ENCODE results near the gene CRLF1. TPM values are rescaled to one million over a fixed set of nuclear protein-coding genes. Genes with fewer than 3 reads are reported as not detected.

Gene CRLF1
- total and polyA plus RNA-seq, 10 of the 15 experiments (the other 5 are each of a cell fraction or from before 2014, with no cell fraction given) = 0.10 to 1.2 (median 0.49) TPM; not detected in 4

GRCh38 chr19:18593367-18594095 lies 13.1 kb downstream of the CRLF1 start:
- DNase-seq (ENCODE audit: low read depth, low spot score) (no peak), FAIRE-seq (no peak), ATAC-seq (no peak)
- Histone ChIP-seq H4K20me1 (ENCODE audit: control insufficient read depth, insufficient read depth) (no peaks in the 10 kb centered on the region; the same call in 1 of the 2 replicates), H3K4me1 (ENCODE audit: control insufficient read depth, insufficient read depth, low read length) (peaks cover 18% of the 10 kb centered on the region), H2AFZ (ENCODE audit: control insufficient read depth, low read depth, low read length) (no peak overlapping the region), H3K9me3 (replicated peaks; ENCODE audit: control insufficient read depth, insufficient read depth, low read length) (no peaks in the 10 kb centered on the region), H3K9ac (ENCODE audit: control insufficient read depth, insufficient read depth, low read length) (no peak overlapping the region), H3K36me3 (ENCODE audit: control insufficient read depth in 2 of 2, insufficient read depth in 2 of 2, low read length in 1 of 2) (peaks cover 0 to 3% of the 10 kb centered on the region in 2 experiments; a peak in 1 of 4 replicates), H3K4me3 (0 out of 2 replicates have a peak overlapping the region, but pooled peaks have one; percentile 67), H3K4me2 (ENCODE audit: control insufficient read depth, insufficient read depth) (peak overlapping the region; percentile 73), H3K27me3 (replicated peaks in 1 of 2; ENCODE audit: control insufficient read depth in 2 of 2, insufficient read depth in 2 of 2, low read length in 1 of 2) (peaks cover 2% of the 10 kb centered on the region in 2 experiments; a peak in 1 of 4 replicates), H3K79me2 (ENCODE audit: control insufficient read depth, insufficient read depth, low read length) (peaks cover 4% of the 10 kb centered on the region; the same call in 1 of the 2 replicates), H3K27ac (ENCODE audit: control insufficient read depth, insufficient read depth) (no peak overlapping the region)
- intact Hi-C loops (cut with micrococcal nuclease; ENCODE audit: unreplicated experiment) (loop anchor here (2.0 to 5.0 kb wide), 2 partner anchors 83 to 239 kb away; partner anchors contain the start of gene UPF1), in situ Hi-C loops (cut with MboI) (no loop called here)
- BruUV-seq (replicated peaks) = no TSS peak
- no peak for TF ChIP-seq HCFC1 (IDR thresholded peaks at IDR 0.05; ENCODE audit: low read length)
- TF ChIP-seq HDAC6 (IDR thresholded peaks at IDR 0.05; ENCODE audit: unreplicated experiment) = no peak
- TF ChIP-seq SPI1 (IDR thresholded peaks at IDR 0.05; ENCODE audit: borderline replicate concordance, insufficient read depth, low read depth, low read length) = no peak
- no peak for TF ChIP-seq ZSCAN29 (IDR thresholded peaks at IDR 0.05)
- no peak for TF ChIP-seq ZZZ3 (IDR thresholded peaks at IDR 0.05; ENCODE audit: control insufficient read depth, insufficient read length, low read depth)
- no peak for TF ChIP-seq CUX1 (IDR thresholded peaks at IDR 0.05; ENCODE audit: insufficient replicate concordance, low read depth, low read length)
- TF ChIP-seq YY1 (IDR thresholded peaks at IDR 0.05; ENCODE audit: low read depth, low read length) = no peak
- TF ChIP-seq NBN (IDR thresholded peaks at IDR 0.05) = no peak
- TF ChIP-seq KLF5 (IDR thresholded peaks at IDR 0.05; ENCODE audit: partially characterized antibody) = no peak
- no peak for TF ChIP-seq MLLT1 (IDR thresholded peaks at IDR 0.05)
- no peak for TF ChIP-seq HSF1 (IDR thresholded peaks at IDR 0.05; ENCODE audit: low read depth, low read length)
- TF ChIP-seq BACH1 (IDR thresholded peaks at IDR 0.05; ENCODE audit: borderline replicate concordance) = no peak
- SMC1A ChIA-PET (ENCODE audit: uncharacterized antibody, unreplicated experiment) = interaction anchor here (0.9 to 2.3 kb wide), 6 partner anchors 37 to 255 kb away, joined by 3 to 11 read pairs (median 3); partner anchors contain the start of genes ELL and KXD1
- POLR2A ChIA-PET = interaction anchor here (0.5 to 1.3 kb wide), 3 partner anchors 36 to 492 kb away, joined by 3 to 8 read pairs (median 5); partner anchors contain the start of gene KXD1
- CTCF ChIA-PET = interaction anchor here (0.6 to 2.6 kb wide), 18 partner anchors 8 to 368 kb away, joined by 3 to 24 read pairs (median 4); partner anchors contain the start of gene FKBP8
- RAD21 ChIA-PET (ENCODE audit: unreplicated experiment) = interaction anchor here (0.8 to 2.1 kb wide), 10 partner anchors 35 to 255 kb away, joined by 3 to 7 read pairs (median 5); partner anchors contain the start of gene UPF1
- 39% methylated on average over 20 of the region's 25 CpGs for WGBS (ENCODE audit: insufficient coverage, insufficient replicate concordance, low lambda C conversion rate, missing lambda C conversion rate)
